SU-DHL-6 (cell line): ENCODE data around the gene TIGD4.

Source experiments
- CTCF ChIP-seq: fragments of 200-600 bp; sonication (generic); IDR thresholded peaks from one replicate; pipeline ENCODE4 v1.5.1; 2017; ENCODE audit warnings: antibody characterized with exemption, mild to moderate bottlenecking, low read length, moderate library complexity; ENCODE audit not compliant: insufficient read depth, poor library complexity, severe bottlenecking
- EZH2phosphoT487 ChIP-seq: fragments of 200-600 bp; sonication (generic), shearing (Covaris generic); conservative IDR thresholded peaks from 2 replicates; pipeline ENCODE4 v1.6.1; 2018; ENCODE audit warnings: mild to moderate bottlenecking, antibody characterized with exemption, low read length, moderate library complexity, mixed read lengths

- TF ChIP-seq CTCF (no peak), EZH2phosphoT487 (no peak)
These were observed 16.4 kb upstream of the TIGD4 start for GRCh38 chr4:152795891-152796290.
